Epithelial cell of umbilical artery (primary cell): Measurements from ENCODE around the gene C2CD4D. TPM values are rescaled to one million over a fixed set of nuclear protein-coding genes. Genes with fewer than 3 reads are reported as not detected.

Source experiments
- total RNA-seq: library from RNA; depleted of rRNA; stranded (reverse); fragments of >200 nt; gene quantifications from 2 replicates; pipeline ENCODE4 v1.2.3, GENCODE V29; 2014

C2CD4D gene
- not detected in 2 replicates for total RNA-seq

GRCh38 chr1:151839457-151840403 lies at the start of gene C2CD4D:
Gene C2CD4D (minus strand): TSS chr1:151839820. CDS start chr1:151838989, 831 bp downstream.

GRCh38 chr1:151853411-151853943 lies 13.9 kb upstream of the C2CD4D start, which contains the start of gene THEM5:
Gene THEM5 (minus strand): TSS chr1:151853712. CDS start chr1:151853565, 147 bp downstream.

GRCh38 chr1:151831605-151832004 lies 8.0 kb downstream of the C2CD4D start, which contains the start of gene RORC:
Gene RORC (minus strand): TSS chr1:151831802. CDS start chr1:151831764, 38 bp downstream.

GRCh38 chr1:151805066-151805820 lies 34.4 kb downstream of the C2CD4D start, which contains the start of gene LINGO4:
Gene LINGO4 (minus strand): TSS chr1:151805419. CDS start chr1:151802704, 2,715 bp downstream.

GRCh38 chr1:151790071-151790939 lies 49.3 kb downstream of the C2CD4D start, which contains the start of gene TDRKH:
Gene TDRKH (minus strand): TSS chr1:151790500. CDS start chr1:151783022, 7,478 bp downstream.

Other genes with a start within 250 kb of the C2CD4D start
- gene SNX27, start 227.8 kb downstream of the C2CD4D start, total RNA-seq = 18.7 and 19.8 TPM in 2 replicates
- not detected in 2 replicates for gene CELF3, start 123.0 kb downstream of the C2CD4D start, total RNA-seq
- not detected in 2 replicates for gene RIIAD1, start 118.3 kb downstream of the C2CD4D start, total RNA-seq
- gene MRPL9, start 76.3 kb downstream of the C2CD4D start, total RNA-seq = 116 and 130 TPM in 2 replicates
- 9.1 and 14.0 TPM in 2 replicates for gene TDRKH, start 49.3 kb downstream of the C2CD4D start, total RNA-seq
- not detected in 2 replicates for gene LINGO4, start 34.4 kb downstream of the C2CD4D start, total RNA-seq
- gene RORC, start 8.0 kb downstream of the C2CD4D start, total RNA-seq = not detected in 2 replicates
- gene THEM5, start 13.9 kb upstream of the C2CD4D start, total RNA-seq = not detected in 2 replicates
- 14.0 and 15.7 TPM in 2 replicates for gene THEM4, start 69.7 kb upstream of the C2CD4D start, total RNA-seq
- gene S100A10, start 154.0 kb upstream of the C2CD4D start, total RNA-seq = 109 and 122 TPM in 2 replicates
- gene S100A11, start 197.2 kb upstream of the C2CD4D start, total RNA-seq = 19.8 and 28.3 TPM in 2 replicates
- gene TCHHL1, start 249.2 kb upstream of the C2CD4D start, total RNA-seq = not detected in 2 replicates